IMR-90 (cell line): Measurements from ENCODE around the gene GRM8. TPM values are rescaled to one million over a fixed set of nuclear protein-coding genes. Genes with fewer than 3 reads are reported as not detected.
A peak's percentile ranks its signal among the peaks of the same experiment; 100 is the strongest.

Source experiments
- ATAC-seq: fragments of 200-7000 bp; cut with Tn5 transposase; 2 replicates; pipeline ENCODE4 v1.9.1; 2020; ENCODE audit warnings: low read depth, mild to moderate bottlenecking, moderate library complexity
- BruUV-seq: library from RNA; stranded (reverse); fragments of 400-500 nt; replicated peaks from 2 replicates; lab custom pipeline; 2021; lab: Mats Ljungman, UMichigan
- CTCF ChIA-PET: fragments of 300-600 bp; formaldehyde crosslinking; extraction: SDS; loops from one replicate; lab custom pipeline; 2021; ENCODE audit warnings: antibody characterized with exemption; lab: Yijun Ruan, JAX
- POLR2A ChIA-PET: fragments of 300-600 bp; sonication (Branson Sonifier 250); formaldehyde crosslinking; loops from one replicate; lab custom pipeline; 2022; ENCODE audit warnings: antibody characterized with exemption; ENCODE audit not compliant: unreplicated experiment; lab: Charles Lee
- DNase-seq: peaks from one replicate; pipeline ENCODE4 v3.0.0; 2013
- H2AFZ ChIP-seq: replicated peaks from 2 replicates; pipeline ENCODE3; 2013; ENCODE audit warnings: low read length, mild to moderate bottlenecking; ENCODE audit not compliant: poor library complexity
- H2AK5ac ChIP-seq: 2 replicates; pipeline ENCODE4 v1.6.1; 2013; ENCODE audit warnings: low read depth, low read length, inconsistent platforms
- H2AK9ac ChIP-seq: replicated peaks from 2 replicates; pipeline ENCODE3; 2013; ENCODE audit warnings: mild to moderate bottlenecking, low read depth, low read length, moderate library complexity; ENCODE audit not compliant: poor library complexity
- H2BK120ac ChIP-seq: 2 replicates; pipeline ENCODE4 v1.6.1; 2013; ENCODE audit warnings: low read depth, low read length, inconsistent platforms
- H2BK15ac ChIP-seq: 3 replicates; pipeline ENCODE4 v1.6.1; 2013; ENCODE audit warnings: low read depth, low read length, inconsistent platforms
- H2BK20ac ChIP-seq: 2 replicates; pipeline ENCODE4 v1.6.1; 2013; ENCODE audit warnings: low read depth, mild to moderate bottlenecking, inconsistent platforms, low read length, moderate library complexity
- H2BK5ac ChIP-seq: 2 replicates; pipeline ENCODE4 v1.6.1; 2013; ENCODE audit warnings: mild to moderate bottlenecking, low read depth, low read length, inconsistent platforms; ENCODE audit not compliant: poor library complexity, severe bottlenecking
- H3K14ac ChIP-seq: replicated peaks from 2 replicates; pipeline ENCODE4 v1.6.1; 2013; ENCODE audit warnings: low read depth, low read length, inconsistent platforms
- H3K18ac ChIP-seq: 2 replicates; pipeline ENCODE4 v1.6.1; 2013; ENCODE audit warnings: low read depth, low read length, control low read depth
- H3K23ac ChIP-seq: 2 replicates; pipeline ENCODE4 v1.6.1; 2013; ENCODE audit warnings: low read depth, low read length, inconsistent platforms
- H3K27ac ChIP-seq: 2 replicates; pipeline ENCODE4 v1.5.1; 2013; ENCODE audit warnings: mild to moderate bottlenecking, control low read depth, low read length; ENCODE audit not compliant: insufficient read depth
- H3K27me3 ChIP-seq: 2 replicates; pipeline ENCODE4 v1.6.1; 2013; ENCODE audit warnings: low read length; ENCODE audit not compliant: control insufficient read depth, insufficient read depth
- H3K36me3 ChIP-seq: 2 replicates; pipeline ENCODE4 v1.6.1; 2013; ENCODE audit warnings: low read length, mixed read lengths; ENCODE audit not compliant: control insufficient read depth, insufficient read depth
- H3K4ac ChIP-seq: 2 replicates; pipeline ENCODE4 v1.6.1; 2013; ENCODE audit warnings: low read depth, low read length, inconsistent platforms
- H3K4me1 ChIP-seq: 2 replicates; pipeline ENCODE4 v1.6.1; 2013; ENCODE audit warnings: low read length, mixed read lengths; ENCODE audit not compliant: control insufficient read depth, insufficient read depth
- H3K4me2 ChIP-seq: 2 replicates; pipeline ENCODE4 v1.6.1; 2013; ENCODE audit warnings: low read depth, mild to moderate bottlenecking, control low read depth, low read length, moderate library complexity
- H3K4me3 ChIP-seq: 2 replicates; pipeline ENCODE4 v1.5.1; 2013; ENCODE audit warnings: low read depth, mild to moderate bottlenecking, control low read depth, low read length, moderate library complexity; ENCODE audit not compliant: insufficient read depth
- H3K56ac ChIP-seq: 2 replicates; pipeline ENCODE4 v1.6.1; 2013; ENCODE audit warnings: low read length, inconsistent platforms; ENCODE audit not compliant: insufficient read depth; ENCODE audit errors: extremely low read depth
- H3K79me1 ChIP-seq, 2 experiments: 2 replicates each; pipeline ENCODE4 v1.6.1; 2013; ENCODE audit warnings: low read length in 2 of 2, inconsistent platforms in 1 of 2, low read depth in 1 of 2
- H3K9ac ChIP-seq: 2 replicates; pipeline ENCODE4 v1.6.1; 2013; ENCODE audit warnings: low read depth, low read length, control low read depth
- H3K9me1 ChIP-seq: 2 replicates; pipeline ENCODE4 v1.6.1; 2013; ENCODE audit warnings: low read length, inconsistent platforms; ENCODE audit not compliant: insufficient read depth
- H3K9me3 ChIP-seq: 2 replicates; pipeline ENCODE4 v1.6.1; 2013; ENCODE audit warnings: low read length; ENCODE audit not compliant: control insufficient read depth, insufficient read depth
- H4K20me1 ChIP-seq: 2 replicates; pipeline ENCODE4 v1.6.1; 2013; ENCODE audit warnings: low read length, inconsistent platforms; ENCODE audit not compliant: insufficient read depth
- H4K5ac ChIP-seq: 2 replicates; pipeline ENCODE4 v1.6.1; 2013; ENCODE audit warnings: mild to moderate bottlenecking, low read depth, low read length, control low read depth
- H4K8ac ChIP-seq, 2 experiments: 2 replicates each; pipeline ENCODE4 v1.6.1; 2013; ENCODE audit warnings: low read depth in 2 of 2, low read length in 2 of 2, control low read depth in 1 of 2, inconsistent platforms in 1 of 2
- H4K91ac ChIP-seq: 2 replicates; pipeline ENCODE4 v1.6.1; 2013; ENCODE audit warnings: low read depth, low read length, inconsistent platforms; ENCODE audit not compliant: insufficient read depth
- ELK1 ChIP-seq: fragments of 150-350 bp; IDR thresholded peaks from 2 replicates; pipeline ENCODE4 v1.6.1; 2016; ENCODE audit warnings: low read depth, mild to moderate bottlenecking, low read length, moderate library complexity, borderline replicate concordance
- MAFK ChIP-seq: IDR thresholded peaks from 2 replicates; pipeline ENCODE4 v1.6.1; 2012; ENCODE audit warnings: low read depth, low read length, improper control_type of control experiment
- WGBS, 2 experiments: methylation state at CpG; one replicate each; pipeline versions ENCODE4 v1.1.5 to v1.1.7; 2013; ENCODE audit warnings: missing lambda C conversion rate in 2 of 2; ENCODE audit not compliant: insufficient read length in 1 of 2; ENCODE audit errors: extremely low coverage in 2 of 2; 5-methylcytosine and 5-hydroxymethylcytosine counted together
- dilution Hi-C: fragments of 300-500 bp; cut with HindIII; formaldehyde crosslinking; loops from one replicate; pipeline ENCODE4 v1.14.3; 2018; ENCODE audit warnings: low sequenced_read_pairs; ENCODE audit not compliant: unreplicated experiment
- in situ Hi-C: fragments of 300-500 bp; cut with MboI; formaldehyde crosslinking; loops from 3 replicates; pipeline ENCODE4 v1.14.3; 2019; ENCODE audit warnings: low sequenced_read_pairs, inconsistent platforms, mixed read lengths
- intact Hi-C: fragments of 100-400 bp; cut with micrococcal nuclease; formaldehyde crosslinking; loops from 2 replicates; pipeline ENCODE4 v1.10.0; 2022
- polyA plus RNA-seq, 3 experiments: library from polyadenylated mRNA; depleted of rRNA; stranded (reverse); fragments of >200 nt; gene quantifications; 2 replicates each; pipeline ENCODE4 v1.2.3, GENCODE V29; 2012; ENCODE audit warnings: low replicate concordance in 1 of 3
- total RNA-seq: library from RNA; depleted of rRNA; stranded (reverse); fragments of >200 nt; gene quantifications from 2 replicates; pipeline ENCODE4 v1.2.3, GENCODE V29; 2012

Gene GRM8
- total and polyA plus RNA-seq, 2 of the 4 experiments (the other 2 are of a cell fraction): not detected

DNA sequence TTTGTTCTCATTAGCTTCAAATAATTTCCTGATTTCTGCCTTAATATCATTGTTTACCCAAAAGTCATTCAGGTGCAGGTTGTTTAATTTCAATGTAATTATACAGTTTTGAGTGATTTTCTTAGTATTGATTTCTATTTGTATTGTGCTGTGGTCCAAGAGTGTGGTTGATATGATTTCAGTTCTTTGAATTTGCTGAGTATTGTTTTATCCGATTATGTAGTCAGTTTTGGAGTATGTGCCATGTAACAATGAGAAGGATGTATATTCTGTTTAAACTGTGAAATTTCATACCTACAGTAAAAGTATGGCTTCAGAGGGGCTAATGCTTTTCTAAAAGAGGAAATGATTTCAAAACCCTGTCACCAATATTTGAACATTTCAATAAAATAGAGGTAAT is 17.4 kb upstream of the GRM8 start:
- Histone ChIP-seq H3K23ac (no peak overlapping the region), H3K36me3 (no peaks in the 10 kb centered on the region), H4K5ac (no peak overlapping the region), H3K27ac (no peak overlapping the region), H3K79me1 (no peaks in the 10 kb centered on the region), H3K18ac (no peak overlapping the region), H2BK5ac (no peak overlapping the region), H3K9me1 (no peaks in the 10 kb centered on the region), H4K8ac (no peak overlapping the region), H2BK15ac (no peak overlapping the region), H3K4ac (no peak overlapping the region), H3K14ac (no peak overlapping the region), H3K9me3 (no peaks in the 10 kb centered on the region), H4K20me1 (no peaks in the 10 kb centered on the region), H2BK20ac (no peak overlapping the region), H3K27me3 (no peaks in the 10 kb centered on the region), H2AFZ (no peak overlapping the region), H3K4me3 (no peak overlapping the region), H3K4me1 (no peaks in the 10 kb centered on the region), H3K4me2 (no peak overlapping the region), H4K91ac (no peak overlapping the region), H2AK9ac (no peak overlapping the region), H3K56ac (no peak overlapping the region), H2AK5ac (no peak overlapping the region), H2BK120ac (no peak overlapping the region), H3K9ac (no peak overlapping the region)
- POLR2A ChIA-PET: no interaction called here
- intact Hi-C loops (no loop called here), dilution Hi-C loops (no loop called here), in situ Hi-C loops (no loop called here)
- CTCF ChIA-PET: no interaction called here
- peak; percentile 38; the same call in 1 of the 2 replicates for TF ChIP-seq MAFK
- no peak for TF ChIP-seq ELK1
- no TSS peak for BruUV-seq
- no peak for DNase-seq
- no CpG with 5 or more reads among the region's 1 CpG for WGBS, 2 experiments
- ATAC-seq: no peak
